ENCODE results near the gene USH1C. TPM values are rescaled to one million over a fixed set of nuclear protein-coding genes. Genes with fewer than 3 reads are reported as not detected.

USH1C gene
- total RNA-seq, 1 donor from 2014 or later, result not detected

GRCh38 chr11:17506942-17507341 lies 37.3 kb downstream of the USH1C start:
- TF ChIP-seq, protein P1, sequence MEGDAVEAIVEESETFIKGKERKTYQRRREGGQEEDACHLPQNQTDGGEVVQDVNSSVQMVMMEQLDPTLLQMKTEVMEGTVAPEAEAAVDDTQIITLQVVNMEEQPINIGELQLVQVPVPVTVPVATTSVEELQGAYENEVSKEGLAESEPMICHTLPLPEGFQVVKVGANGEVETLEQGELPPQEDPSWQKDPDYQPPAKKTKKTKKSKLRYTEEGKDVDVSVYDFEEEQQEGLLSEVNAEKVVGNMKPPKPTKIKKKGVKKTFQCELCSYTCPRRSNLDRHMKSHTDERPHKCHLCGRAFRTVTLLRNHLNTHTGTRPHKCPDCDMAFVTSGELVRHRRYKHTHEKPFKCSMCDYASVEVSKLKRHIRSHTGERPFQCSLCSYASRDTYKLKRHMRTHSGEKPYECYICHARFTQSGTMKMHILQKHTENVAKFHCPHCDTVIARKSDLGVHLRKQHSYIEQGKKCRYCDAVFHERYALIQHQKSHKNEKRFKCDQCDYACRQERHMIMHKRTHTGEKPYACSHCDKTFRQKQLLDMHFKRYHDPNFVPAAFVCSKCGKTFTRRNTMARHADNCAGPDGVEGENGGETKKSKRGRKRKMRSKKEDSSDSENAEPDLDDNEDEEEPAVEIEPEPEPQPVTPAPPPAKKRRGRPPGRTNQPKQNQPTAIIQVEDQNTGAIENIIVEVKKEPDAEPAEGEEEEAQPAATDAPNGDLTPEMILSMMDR (IDR thresholded peaks at IDR 0.05; ENCODE audit: partially characterized antibody, unreplicated experiment), result no peak
- no peaks in the 10 kb centered on the region for H3K36me3 Mint-ChIP-seq (ENCODE audit: unreplicated experiment)
- no peaks in the 10 kb centered on the region for H3K9me3 Mint-ChIP-seq (ENCODE audit: unreplicated experiment)
- peaks cover 4% of the 10 kb centered on the region for H3K27me3 Mint-ChIP-seq (ENCODE audit: unreplicated experiment)
- H3K4me3 Mint-ChIP-seq (ENCODE audit: unreplicated experiment), result no peak overlapping the region
- no peak overlapping the region for H3K27ac Mint-ChIP-seq (ENCODE audit: unreplicated experiment)
- no peaks in the 10 kb centered on the region for H3K4me1 Mint-ChIP-seq (ENCODE audit: low read depth, unreplicated experiment)
- no peak for DNase-seq

GRCh38 chr11:17506314-17506713 lies 37.9 kb downstream of the USH1C start:
- H3K9me3 Mint-ChIP-seq (ENCODE audit: unreplicated experiment), result no peaks in the 10 kb centered on the region
- DNase-seq, result no peak
- no peak overlapping the region for H3K4me3 Mint-ChIP-seq (ENCODE audit: unreplicated experiment)
- no peaks in the 10 kb centered on the region for H3K4me1 Mint-ChIP-seq (ENCODE audit: low read depth, unreplicated experiment)
- H3K36me3 Mint-ChIP-seq (ENCODE audit: unreplicated experiment), result no peaks in the 10 kb centered on the region
- peaks cover 6% of the 10 kb centered on the region for H3K27me3 Mint-ChIP-seq (ENCODE audit: unreplicated experiment)
- H3K27ac Mint-ChIP-seq (ENCODE audit: unreplicated experiment), result no peak overlapping the region
- TF ChIP-seq, protein P1 (IDR thresholded peaks at IDR 0.05; ENCODE audit: partially characterized antibody, unreplicated experiment), result no peak

DNA sequence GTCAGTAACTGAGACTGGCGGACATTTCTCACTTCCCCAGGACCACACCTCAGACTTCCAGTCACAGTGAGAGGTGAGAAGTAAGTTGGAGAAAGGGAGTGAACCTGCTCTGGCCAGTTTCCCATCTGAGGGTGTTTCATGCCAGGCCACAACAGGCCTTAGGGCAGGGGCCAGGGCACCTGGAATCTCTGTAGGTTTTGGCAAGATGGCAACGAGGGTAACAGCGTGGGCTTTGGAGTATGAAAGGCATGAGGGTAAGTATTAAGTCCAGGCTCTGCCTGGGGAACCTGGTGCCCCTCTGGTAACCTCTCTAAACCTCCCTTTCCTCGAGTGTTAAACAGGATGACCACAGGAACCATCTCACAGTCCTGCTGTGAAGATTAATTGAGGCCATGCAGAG lies 39.1 kb downstream of the USH1C start:
- peaks cover 6% of the 10 kb centered on the region for H3K27me3 Mint-ChIP-seq (ENCODE audit: unreplicated experiment)
- TF ChIP-seq, protein P1 (IDR thresholded peaks at IDR 0.05; ENCODE audit: partially characterized antibody, unreplicated experiment), result no peak
- no peak overlapping the region for H3K27ac Mint-ChIP-seq (ENCODE audit: unreplicated experiment)
- H3K9me3 Mint-ChIP-seq (ENCODE audit: unreplicated experiment), result no peaks in the 10 kb centered on the region
- no peak for DNase-seq
- no peak overlapping the region for H3K4me3 Mint-ChIP-seq (ENCODE audit: unreplicated experiment)
- H3K4me1 Mint-ChIP-seq (ENCODE audit: low read depth, unreplicated experiment), result no peaks in the 10 kb centered on the region
- no peaks in the 10 kb centered on the region for H3K36me3 Mint-ChIP-seq (ENCODE audit: unreplicated experiment)

- Mint-ChIP-seq H3K27ac (ENCODE audit: unreplicated experiment) (no peak overlapping the region), H3K4me3 (ENCODE audit: unreplicated experiment) (no peak overlapping the region), H3K9me3 (ENCODE audit: unreplicated experiment) (no peaks in the 10 kb centered on the region), H3K36me3 (ENCODE audit: unreplicated experiment) (no peaks in the 10 kb centered on the region), H3K27me3 (ENCODE audit: unreplicated experiment) (peaks cover 9% of the 10 kb centered on the region), H3K4me1 (ENCODE audit: low read depth, unreplicated experiment) (no peaks in the 10 kb centered on the region)
- DNase-seq, result peak; percentile 90
- TF ChIP-seq, protein P1 (IDR thresholded peaks at IDR 0.05; ENCODE audit: partially characterized antibody, unreplicated experiment), result peak; percentile 86
Observed at GRCh38 chr11:17504330-17505107, 39.7 kb downstream of the USH1C start.

DNA sequence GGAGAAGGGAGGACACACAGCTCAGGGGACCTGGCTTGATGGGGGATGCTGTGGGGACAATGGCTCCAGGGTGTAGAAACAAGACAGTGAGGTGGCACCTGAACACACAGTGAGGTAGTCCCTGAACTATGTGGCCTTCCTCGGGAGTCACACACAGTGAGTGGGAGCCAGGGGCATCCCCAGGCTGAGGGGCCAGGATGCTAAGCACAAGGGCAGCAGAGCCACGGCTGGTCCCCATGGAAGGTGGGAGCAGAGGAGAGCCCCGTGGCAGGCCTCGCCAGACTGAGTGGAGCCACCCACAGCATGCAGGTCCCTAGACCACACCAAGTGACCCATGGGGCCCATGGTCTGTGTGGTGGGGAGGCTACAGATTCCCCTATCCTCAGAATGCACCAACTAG lies 41.6 kb downstream of the USH1C start:
- peaks cover 9% of the 10 kb centered on the region for H3K27me3 Mint-ChIP-seq (ENCODE audit: unreplicated experiment)
- no peak for DNase-seq
- no peaks in the 10 kb centered on the region for H3K36me3 Mint-ChIP-seq (ENCODE audit: unreplicated experiment)
- no peaks in the 10 kb centered on the region for H3K4me1 Mint-ChIP-seq (ENCODE audit: low read depth, unreplicated experiment)
- H3K9me3 Mint-ChIP-seq (ENCODE audit: unreplicated experiment), result no peaks in the 10 kb centered on the region
- TF ChIP-seq, protein P1 (IDR thresholded peaks at IDR 0.05; ENCODE audit: partially characterized antibody, unreplicated experiment), result no peak
- no peak overlapping the region for H3K27ac Mint-ChIP-seq (ENCODE audit: unreplicated experiment)
- H3K4me3 Mint-ChIP-seq (ENCODE audit: unreplicated experiment), result no peak overlapping the region
